LNCaP clone FGC (cell line): ENCODE data around the gene NECAB3.

Experiments
- DNase-seq: peaks from one replicate; pipeline ENCODE4 v3.0.0-alpha.2; 2011; ENCODE audit warnings: low read depth
- H3K4me3 ChIP-seq: 2 replicates; pipeline ENCODE4 v1.5.1; 2011; ENCODE audit warnings: mild to moderate bottlenecking, low read depth, low read length, control low read depth
- TF ChIP-seq, protein P1 (sequence below): IDR thresholded peaks from 2 replicates; pipeline ENCODE4 v1.5.1; 2012; ENCODE audit warnings: mild to moderate bottlenecking; ENCODE audit not compliant: control insufficient read depth, insufficient read depth; ENCODE audit errors: extremely low read depth

Gene NECAB3

DNA sequence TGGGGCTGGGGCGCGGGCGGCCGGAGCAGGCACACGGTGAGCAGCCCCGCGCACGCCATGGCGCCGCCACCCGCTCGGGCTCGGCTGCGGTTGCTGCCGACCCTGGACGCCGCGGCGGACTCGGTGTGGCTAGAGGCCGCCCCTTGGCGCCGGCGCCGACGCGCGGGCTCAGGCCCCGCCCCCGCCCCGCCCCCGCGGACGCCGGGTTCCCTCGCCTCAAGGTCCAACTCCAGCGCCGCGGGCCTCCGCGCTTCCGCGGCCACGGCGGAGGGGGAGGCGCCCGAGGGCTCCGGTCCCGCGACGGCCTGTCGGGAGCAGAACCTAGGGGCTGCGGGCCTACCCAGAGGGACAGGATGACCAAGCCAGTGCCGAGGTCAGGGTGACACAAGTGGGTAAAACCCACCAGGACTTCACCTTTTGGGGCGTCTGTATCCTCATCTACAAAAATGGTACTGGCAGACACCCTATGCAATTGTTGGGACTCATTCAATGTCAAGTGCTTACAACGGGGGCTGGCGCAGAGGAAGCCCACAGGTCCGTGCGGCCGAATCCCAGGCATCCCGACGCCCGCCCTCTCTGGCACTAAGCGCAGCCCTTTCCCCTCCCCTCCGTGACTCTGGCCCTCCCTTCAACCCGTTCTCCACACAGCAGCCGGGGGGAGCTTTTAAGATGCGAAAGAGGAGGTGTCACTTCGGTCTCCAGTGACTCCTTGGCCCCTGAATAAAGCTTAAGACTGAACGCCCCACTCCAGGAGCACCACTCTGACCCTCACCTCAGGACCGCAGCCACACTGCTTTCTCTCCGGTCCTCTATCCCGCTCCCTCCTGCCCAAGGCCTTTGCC lies at the start of gene NECAB3:
TSS of gene NECAB3 (minus strand) at position 135 of the 842 bp plus-strand sequence. CDS start at position 59, 76 bp downstream.
- H3K4me3 ChIP-seq, result peak within 1 kb of the TSS; percentile 62
- TF ChIP-seq, protein P1, sequence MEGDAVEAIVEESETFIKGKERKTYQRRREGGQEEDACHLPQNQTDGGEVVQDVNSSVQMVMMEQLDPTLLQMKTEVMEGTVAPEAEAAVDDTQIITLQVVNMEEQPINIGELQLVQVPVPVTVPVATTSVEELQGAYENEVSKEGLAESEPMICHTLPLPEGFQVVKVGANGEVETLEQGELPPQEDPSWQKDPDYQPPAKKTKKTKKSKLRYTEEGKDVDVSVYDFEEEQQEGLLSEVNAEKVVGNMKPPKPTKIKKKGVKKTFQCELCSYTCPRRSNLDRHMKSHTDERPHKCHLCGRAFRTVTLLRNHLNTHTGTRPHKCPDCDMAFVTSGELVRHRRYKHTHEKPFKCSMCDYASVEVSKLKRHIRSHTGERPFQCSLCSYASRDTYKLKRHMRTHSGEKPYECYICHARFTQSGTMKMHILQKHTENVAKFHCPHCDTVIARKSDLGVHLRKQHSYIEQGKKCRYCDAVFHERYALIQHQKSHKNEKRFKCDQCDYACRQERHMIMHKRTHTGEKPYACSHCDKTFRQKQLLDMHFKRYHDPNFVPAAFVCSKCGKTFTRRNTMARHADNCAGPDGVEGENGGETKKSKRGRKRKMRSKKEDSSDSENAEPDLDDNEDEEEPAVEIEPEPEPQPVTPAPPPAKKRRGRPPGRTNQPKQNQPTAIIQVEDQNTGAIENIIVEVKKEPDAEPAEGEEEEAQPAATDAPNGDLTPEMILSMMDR, result peak; percentile 18; the same call in 1 of the 2 replicates
- no peak for DNase-seq

DNA sequence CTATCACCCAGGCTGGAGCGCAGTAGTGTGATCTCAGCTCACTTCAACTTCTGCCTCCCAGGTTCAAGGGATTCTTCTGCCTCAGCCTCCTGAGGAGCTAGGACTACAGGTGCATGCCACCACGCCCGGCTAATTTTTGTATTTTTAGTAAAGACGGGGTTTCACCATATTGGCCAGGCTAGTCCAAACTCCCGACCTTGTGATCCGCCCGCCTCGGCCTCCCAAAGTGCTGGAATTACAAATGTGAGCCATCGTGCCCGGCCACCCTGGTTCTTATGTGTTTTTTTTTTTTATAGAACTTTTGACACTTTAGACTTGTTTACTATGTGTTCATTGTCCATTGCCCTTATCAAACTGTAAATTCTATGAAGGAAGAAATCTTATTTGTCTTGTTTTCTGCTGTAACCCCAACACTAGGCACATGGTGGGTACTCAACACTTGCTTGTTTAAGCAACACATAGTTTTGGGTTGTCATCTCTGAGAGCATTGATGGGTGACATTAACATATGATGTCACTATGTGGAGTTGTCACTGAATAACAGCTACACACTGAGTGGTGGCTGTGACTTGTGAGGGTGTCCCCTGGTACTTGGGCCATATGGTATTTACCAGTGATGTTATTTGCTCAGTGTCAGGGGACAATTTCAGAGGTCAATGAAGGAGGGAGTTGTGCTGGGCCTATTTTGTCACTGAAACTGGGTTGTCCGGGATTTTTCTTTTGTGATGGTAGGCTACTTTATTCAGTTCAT lies 47.3 kb upstream of the NECAB3 start:
- TF ChIP-seq, protein P1, result no peak
- no peak overlapping the region for H3K4me3 ChIP-seq

DNA sequence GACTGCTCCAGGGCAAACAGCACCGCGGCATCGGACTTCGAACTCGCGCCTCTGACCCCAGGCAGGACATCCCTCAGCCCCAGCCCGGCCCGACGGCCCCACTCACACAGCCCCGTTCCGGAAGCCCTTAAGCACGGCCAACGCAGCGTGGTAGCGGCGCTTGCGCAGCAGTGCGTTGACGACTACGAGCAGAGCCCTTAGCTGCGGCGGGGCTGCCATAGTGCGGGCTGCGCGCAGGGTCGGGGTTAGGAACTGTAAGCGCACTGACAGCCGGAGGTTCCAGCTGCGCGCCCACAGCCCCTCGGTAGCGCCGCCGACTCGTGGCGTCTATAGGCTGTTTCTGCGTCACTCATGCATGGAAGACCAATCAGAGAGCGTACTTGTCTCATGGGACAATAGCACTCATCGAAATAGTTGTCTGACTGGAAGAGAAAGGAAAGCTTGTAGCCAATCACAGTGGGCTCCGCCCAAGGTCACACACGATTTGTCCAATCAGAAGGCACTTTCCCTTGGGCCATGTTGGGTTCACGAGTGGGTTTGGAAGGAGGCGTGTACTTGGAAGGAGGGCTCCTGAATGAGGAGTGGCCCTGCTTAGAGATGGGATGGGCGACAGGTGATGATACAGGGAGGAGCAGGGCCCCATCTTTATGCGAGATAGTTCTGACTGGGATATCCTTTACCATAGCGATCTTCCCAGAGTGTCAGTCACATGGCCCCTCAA lies 45.9 kb upstream of the NECAB3 start, which contains the start of gene PXMP4:
TSS of gene PXMP4 (minus strand) at position 322 of the 721 bp plus-strand sequence. CDS start at position 219, 103 bp downstream.
- TF ChIP-seq, protein P1, result no peak
- H3K4me3 ChIP-seq, result no peak within 1 kb of the TSS
- no peak for DNase-seq

More for the DNA sequence above, 47.3 kb upstream of the NECAB3 start:
- no peak for DNase-seq

GRCh38 chr20:33719277-33719988 lies 45.2 kb upstream of the NECAB3 start:
- TF ChIP-seq, protein P1, result no peak
- DNase-seq, result no peak

DNA sequence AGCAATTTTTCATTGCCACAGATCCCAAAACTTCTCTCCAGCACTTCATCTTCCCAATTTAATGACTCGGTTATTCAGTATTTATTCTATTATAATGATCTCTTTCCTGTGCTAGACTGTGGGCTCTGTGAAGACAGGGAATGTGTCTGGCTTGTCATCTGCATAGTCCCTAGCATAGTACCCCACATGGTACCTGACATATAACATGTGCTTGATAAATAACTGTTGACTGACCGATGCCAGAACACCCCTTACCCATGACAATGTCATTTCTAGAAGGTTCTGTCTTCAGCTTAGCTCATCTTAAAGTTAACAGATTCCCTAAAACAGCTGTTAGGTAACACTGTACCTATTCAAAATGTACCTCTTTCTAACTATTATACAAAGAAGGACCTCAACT lies 42.3 kb upstream of the NECAB3 start:
- no peak overlapping the region for H3K4me3 ChIP-seq
- no peak for DNase-seq
- TF ChIP-seq, protein P1, result no peak

More at GRCh38 chr20:33719277-33719988, 45.2 kb upstream of the NECAB3 start:
- H3K4me3 ChIP-seq, result no peak overlapping the region

GRCh38 chr20:33713865-33714367 lies 39.7 kb upstream of the NECAB3 start:
- no peak overlapping the region for H3K4me3 ChIP-seq
- no peak for DNase-seq
- TF ChIP-seq, protein P1, result no peak
